GM23338 (cell line): ENCODE results near the gene SCCPDH. TPM values are rescaled to one million over a fixed set of nuclear protein-coding genes. Genes with fewer than 3 reads are reported as not detected.

Experiments used
- ATAC-seq: fragments of 200-7000 bp; cut with Tn5 transposase; 3 replicates; pipeline ENCODE4 v1.9.1; 2020
- DNase-seq: peaks from one replicate; pipeline ENCODE4 v3.0.0-alpha.2; 2015; ENCODE audit warnings: low spot score
- H2AFZ ChIP-seq: fragments of 200-600 bp; sonication (generic); 2 replicates; pipeline ENCODE4 v1.8.0; 2016; ENCODE audit warnings: antibody characterized with exemption, mild to moderate bottlenecking, moderate library complexity
- H3F3A ChIP-seq: fragments of 200-600 bp; sonication (generic); replicated peaks from 2 replicates; pipeline ENCODE4 v1.8.0; 2017; ENCODE audit warnings: antibody characterized with exemption, mixed run types, low read depth
- H3K27ac ChIP-seq: fragments of 200-600 bp; sonication (generic); 2 replicates; pipeline ENCODE4 v1.6.1; 2016; ENCODE audit warnings: low read depth
- H3K27me3 ChIP-seq: fragments of 200-600 bp; sonication (generic); 2 replicates; pipeline ENCODE4 v1.8.0; 2016; ENCODE audit warnings: mild to moderate bottlenecking, mixed run types, moderate library complexity; ENCODE audit not compliant: insufficient read depth
- H3K36me3 ChIP-seq: fragments of 200-600 bp; sonication (generic); 2 replicates; pipeline ENCODE4 v1.8.0; 2016; ENCODE audit warnings: mild to moderate bottlenecking; ENCODE audit not compliant: insufficient read depth
- H3K4me1 ChIP-seq: fragments of 200-600 bp; sonication (generic); 2 replicates; pipeline ENCODE4 v1.8.0; 2016; ENCODE audit warnings: mild to moderate bottlenecking, moderate library complexity; ENCODE audit not compliant: insufficient read depth
- H3K4me2 ChIP-seq: fragments of 200-600 bp; sonication (generic); 2 replicates; pipeline ENCODE4 v1.7.1; 2017; ENCODE audit warnings: mixed run types
- H3K4me3 ChIP-seq: fragments of 200-600 bp; sonication (generic); 2 replicates; pipeline ENCODE4 v1.6.1; 2016; ENCODE audit warnings: mixed run types
- H3K79me2 ChIP-seq: fragments of 200-600 bp; sonication (generic); replicated peaks from 2 replicates; pipeline ENCODE4 v1.8.0; 2017; ENCODE audit warnings: mild to moderate bottlenecking; ENCODE audit not compliant: insufficient read depth
- H3K9me2 ChIP-seq: fragments of 200-600 bp; sonication (generic); 2 replicates; pipeline ENCODE4 v1.8.0; 2017; ENCODE audit not compliant: insufficient read depth
- H4K20me1 ChIP-seq: fragments of 200-600 bp; sonication (generic); replicated peaks from 2 replicates; pipeline ENCODE4 v1.8.0; 2017; ENCODE audit warnings: mild to moderate bottlenecking; ENCODE audit not compliant: insufficient read depth
- H3K27ac Mint-ChIP-seq: 2 replicates; pipeline ENCODE4 v1.8.0; 2020; ENCODE audit warnings: inconsistent platforms, mild to moderate bottlenecking, moderate library complexity, mixed read lengths
- H3K27me3 Mint-ChIP-seq: 3 replicates; pipeline ENCODE4 v1.8.0; 2022; ENCODE audit warnings: low read depth, mild to moderate bottlenecking, moderate library complexity, mixed read lengths, inconsistent platforms; ENCODE audit not compliant: insufficient read depth, poor library complexity
- H3K36me3 Mint-ChIP-seq: 3 replicates; pipeline ENCODE4 v1.8.0; 2021; ENCODE audit warnings: low read depth, mild to moderate bottlenecking, inconsistent platforms, moderate library complexity, mixed read lengths
- H3K4me1 Mint-ChIP-seq: 3 replicates; pipeline ENCODE4 v1.8.0; 2020; ENCODE audit warnings: mild to moderate bottlenecking, inconsistent platforms, mixed read lengths
- H3K4me3 Mint-ChIP-seq: 3 replicates; pipeline ENCODE4 v1.8.0; 2021; ENCODE audit warnings: moderate library complexity, mild to moderate bottlenecking, inconsistent platforms, mixed read lengths
- H3K9me3 Mint-ChIP-seq: 3 replicates; pipeline ENCODE4 v1.8.0; 2020; ENCODE audit warnings: moderate library complexity, mild to moderate bottlenecking, inconsistent platforms, mixed read lengths
- CTCF ChIP-seq, 2 experiments: fragments of 200-600 bp in 1 of 2; sonication (generic) in 1 of 2; conservative IDR thresholded peaks; 2 replicates each; pipeline versions ENCODE4 v1.5.1 to v1.6.1; 2016 to 2017; ENCODE audit warnings: antibody characterized with exemption in 2 of 2, low read depth in 2 of 2, mild to moderate bottlenecking in 2 of 2, moderate library complexity in 1 of 2
- ETS1 ChIP-seq: IDR thresholded peaks from 2 replicates; pipeline ENCODE4 v1.6.1; 2016; ENCODE audit warnings: antibody characterized with exemption
- EZH2 ChIP-seq: fragments of 200-600 bp; sonication (generic); IDR thresholded peaks from one replicate; pipeline ENCODE4 v1.8.0; 2017; ENCODE audit warnings: antibody characterized with exemption, mild to moderate bottlenecking, low read depth; ENCODE audit not compliant: unreplicated experiment
- EZH2phosphoT487 ChIP-seq: fragments of 200-600 bp; sonication (generic); IDR thresholded peaks from one replicate; pipeline ENCODE4 v1.8.1; 2018; ENCODE audit warnings: antibody characterized with exemption; ENCODE audit not compliant: unreplicated experiment
- POLR2AphosphoS5 ChIP-seq: IDR thresholded peaks from 2 replicates; pipeline ENCODE4 v1.6.1; 2016; ENCODE audit warnings: antibody characterized with exemption, low read depth
- REST ChIP-seq: IDR thresholded peaks from one replicate; pipeline ENCODE4 v1.6.1; 2018; ENCODE audit warnings: antibody characterized with exemption; ENCODE audit not compliant: unreplicated experiment
- STAT1 ChIP-seq: IDR thresholded peaks from one replicate; pipeline ENCODE4 v1.6.1; 2016; ENCODE audit warnings: antibody characterized with exemption; ENCODE audit not compliant: unreplicated experiment
- ZNF114 ChIP-seq: fragments of 250-450 bp; sonication (Bioruptor Pico); IDR thresholded peaks from 2 replicates; pipeline ENCODE4 v1.5.0; 2020; ENCODE audit warnings: mild to moderate bottlenecking, moderate library complexity
- ZNF331 ChIP-seq: fragments of 250-450 bp; sonication (Bioruptor Pico); IDR thresholded peaks from 2 replicates; pipeline ENCODE4 v1.5.0; 2020; ENCODE audit warnings: low read depth, mild to moderate bottlenecking, moderate library complexity
- ZNF462 ChIP-seq: fragments of 250-450 bp; sonication (Bioruptor Pico); IDR thresholded peaks from 2 replicates; pipeline ENCODE4 v1.5.0; 2020; ENCODE audit warnings: mild to moderate bottlenecking, moderate library complexity
- polyA plus RNA-seq: library from polyadenylated mRNA; unstranded; fragments of >200 nt; fragmentation: Nextera tagmentation; extraction: Ambion mirVana; gene quantifications from 2 replicates; pipeline ENCODE4 v1.2.1, GENCODE V29; 2016
- total RNA-seq: library from RNA; depleted of rRNA; stranded (reverse); fragments of >200 nt; shearing (Covaris generic); gene quantifications from 2 replicates; pipeline ENCODE4 v1.2.3, GENCODE V29; 2014

The SCCPDH gene
- total and polyA plus RNA-seq, 2 experiments from 2014 or later, result 14.4 to 18.8 TPM

GRCh38 chr1:246748867-246749266 is 24.7 kb downstream of the SCCPDH start:
- Histone ChIP-seq H4K20me1 (no peaks in the 10 kb centered on the region), H3K9me2 (no peaks in the 10 kb centered on the region), H3F3A (no peaks in the 10 kb centered on the region), H3K4me3 (no peak overlapping the region), H3K27ac (no peak overlapping the region), H3K79me2 (no peaks in the 10 kb centered on the region), H3K4me2 (no peak overlapping the region), H3K4me1 (no peaks in the 10 kb centered on the region), H2AFZ (no peak overlapping the region), H3K27me3 (no peaks in the 10 kb centered on the region), H3K36me3 (no peaks in the 10 kb centered on the region)
- no peaks in the 10 kb centered on the region for H3K4me1 Mint-ChIP-seq
- TF ChIP-seq ZNF114 (CRISPR knock-in tag), result no peak
- H3K27ac Mint-ChIP-seq, result no peak overlapping the region
- H3K4me3 Mint-ChIP-seq, result no peak overlapping the region
- H3K9me3 Mint-ChIP-seq, result no peaks in the 10 kb centered on the region; the same call in 2 of the 3 replicates
- DNase-seq (no peak), ATAC-seq (no peak)
- H3K27me3 Mint-ChIP-seq, result no peaks in the 10 kb centered on the region
- H3K36me3 Mint-ChIP-seq, result no peaks in the 10 kb centered on the region; the same call in 2 of the 3 replicates

- H3K27ac ChIP-seq, result no peak overlapping the region
- no peaks in the 10 kb centered on the region for H3K27me3 ChIP-seq
- H3K9me2 ChIP-seq, result no peaks in the 10 kb centered on the region
- no peaks in the 10 kb centered on the region for H3F3A ChIP-seq
- no peaks in the 10 kb centered on the region for H3K4me1 ChIP-seq
- Mint-ChIP-seq H3K4me3 (no peak overlapping the region), H3K27ac (no peak overlapping the region), H3K9me3 (no peaks in the 10 kb centered on the region; the same call in 2 of the 3 replicates), H3K4me1 (no peaks in the 10 kb centered on the region), H3K36me3 (no peaks in the 10 kb centered on the region), H3K27me3 (peaks cover 2% of the 10 kb centered on the region)
- ATAC-seq, result no peak
- H2AFZ ChIP-seq, result no peak overlapping the region
- H3K79me2 ChIP-seq, result no peaks in the 10 kb centered on the region
- DNase-seq, result no peak
- no peaks in the 10 kb centered on the region for H4K20me1 ChIP-seq
- no peak overlapping the region for H3K4me2 ChIP-seq
- H3K4me3 ChIP-seq, result no peak overlapping the region
- no peaks in the 10 kb centered on the region for H3K36me3 ChIP-seq
- TF ChIP-seq ZNF114 (CRISPR knock-in tag) (no peak), ZNF462 (CRISPR knock-in tag) (no peak), ETS1 (no peak), ZNF331 (CRISPR knock-in tag) (no peak), REST (no peak), EZH2phosphoT487 (no peak), POLR2AphosphoS5 (no peak), STAT1 (no peak), EZH2 (no peak), CTCF (conservative IDR thresholded peaks at IDR 0.05; ENCODE audit: low read depth in 2 of 2) (no peak)
Observed at GRCh38 chr1:246750752-246751151, 26.5 kb downstream of the SCCPDH start.
